Gastrocnemius medialis (tissue), 4 donors: ENCODE data around the gene TIMM29.

ENCODE experiments used
- CTCF ChIP-seq, 5 experiments: fragments of 450-650 bp in 3 of 5; fragments of 200-600 bp in 2 of 5; sonication (generic) in 2 of 5; IDR thresholded peaks in 4 of 5; conservative IDR thresholded peaks in 1 of 5; 1 replicate in 4 of 5; 2 replicates in 1 of 5; pipeline ENCODE4 v1.5.1; 2016 to 2019; ENCODE audit warnings: antibody characterized with exemption in 5 of 5, mild to moderate bottlenecking in 3 of 5, moderate library complexity in 3 of 5
- POLR2A ChIP-seq, 2 donors: fragments of 450-650 bp; IDR thresholded peaks; one replicate each; pipeline ENCODE4 v1.6.1; 2017; ENCODE audit warnings: antibody characterized with exemption in 2 of 2, mild to moderate bottlenecking in 2 of 2, moderate library complexity in 2 of 2

DNA sequence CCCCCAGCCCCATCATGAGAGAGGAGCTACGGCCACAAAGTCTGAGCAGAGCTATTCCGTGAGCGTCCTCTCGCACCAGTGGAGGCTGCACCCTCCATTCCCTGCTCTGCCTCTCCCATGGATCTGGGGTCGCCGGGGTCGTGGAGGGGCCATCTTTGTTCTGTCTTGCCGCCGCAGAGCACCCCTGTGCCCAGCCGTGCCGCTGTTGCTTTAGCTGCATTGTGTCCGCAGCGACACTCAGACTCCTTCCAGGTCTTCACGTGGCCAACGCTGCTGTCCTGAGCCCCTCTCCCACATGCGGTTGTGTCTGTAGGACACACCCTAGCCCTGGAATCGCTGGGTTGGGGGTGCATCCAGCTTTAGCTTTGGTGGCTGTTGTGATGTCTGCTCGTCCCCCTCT lies 16.0 kb upstream of the TIMM29 start:
- TF ChIP-seq CTCF (IDR thresholded peaks at IDR 0.05 in 4 of 5, conservative IDR thresholded peaks at IDR 0.05 in 1 of 5) (no peak), POLR2A (IDR thresholded peaks at IDR 0.05) (no peak)
